ENCODE measurements around the gene DCTN1. TPM values are rescaled to one million over a fixed set of nuclear protein-coding genes. Genes with fewer than 3 reads are reported as not detected.
A peak's percentile ranks its signal among the peaks of the same experiment; 100 is the strongest.
"Not testable (repeated sequence)": the region's sequence is repeated elsewhere in the genome, so short reads cannot be mapped to it uniquely, and the experiment has no call there.

Gene DCTN1
- 100 to 1,000 TPM in 1 of 3 donors, 10 to 100 TPM in 2; 38.0 to 106 (median 50.9) TPM for polyA plus RNA-seq

GRCh38 chr2:74379851-74380789, at the start of gene DCTN1:
Gene DCTN1, minus strand, starts transcription at chr2:74380311. Its CDS starts 274 bp downstream, at chr2:74380037.
- H3K27ac Mint-ChIP-seq, result peak within 1 kb of the TSS in 5 of 6 donors; percentile 25 to 86 (median 63)
- peaks cover 4 to 20% (median 10%) of the 10 kb centered on the region in 3 donors for H3K36me3 Mint-ChIP-seq
- DNase-seq, result peak in 2 of 3 donors; percentile 12 to 16
- H3K4me3 Mint-ChIP-seq, result peak within 1 kb of the TSS; percentile 41 to 72 (median 66)
- peaks cover 57 to 70% of the 10 kb centered on the region in 2 donors for H3K4me1 Mint-ChIP-seq
- no peaks in the 10 kb centered on the region for H3K9me3 Mint-ChIP-seq
- peaks cover 0 to 6% (median 0%) of the 10 kb centered on the region in 3 donors for H3K27me3 Mint-ChIP-seq (ENCODE audit: low read depth in 3 of 3)

- H3K4me1 Mint-ChIP-seq, result no peaks in the 10 kb centered on the region
- H3K9me3 Mint-ChIP-seq, result no peaks in the 10 kb centered on the region
- peaks cover 0 to 3% (median 0%) of the 10 kb centered on the region in 3 donors for H3K27me3 Mint-ChIP-seq (ENCODE audit: low read depth in 3 of 3)
- H3K36me3 Mint-ChIP-seq, result peaks cover 0 to 21% (median 8%) of the 10 kb centered on the region in 3 donors
- H3K27ac Mint-ChIP-seq, result no peak overlapping the region
- no peak overlapping the region for H3K4me3 Mint-ChIP-seq
- DNase-seq, result no peak
Measured at GRCh38 chr2:74428675-74429074, 48.6 kb upstream of the DCTN1 start.

GRCh38 chr2:74427551-74427950, 47.4 kb upstream of the DCTN1 start:
- H3K4me1 Mint-ChIP-seq, result peaks cover 5 to 7% of the 10 kb centered on the region in 2 donors
- no peak for DNase-seq
- peak overlapping the region in 3 of 6 donors; percentile 14 to 68 (median 57) for H3K27ac Mint-ChIP-seq
- H3K36me3 Mint-ChIP-seq, result peaks cover 0 to 21% (median 8%) of the 10 kb centered on the region in 3 donors
- H3K9me3 Mint-ChIP-seq, result no peaks in the 10 kb centered on the region
- H3K4me3 Mint-ChIP-seq, result no peak overlapping the region
- peaks cover 0 to 3% (median 0%) of the 10 kb centered on the region in 3 donors for H3K27me3 Mint-ChIP-seq (ENCODE audit: low read depth in 3 of 3)

- Mint-ChIP-seq H3K4me1 (peaks cover 13 to 19% of the 10 kb centered on the region in 2 donors), H3K9me3 (no peaks in the 10 kb centered on the region), H3K27ac (no peak overlapping the region), H3K27me3 (ENCODE audit: low read depth in 3 of 3) (peaks cover 6 to 10% (median 10%) of the 10 kb centered on the region in 3 donors), H3K36me3 (peaks cover 0 to 21% (median 8%) of the 10 kb centered on the region in 3 donors), H3K4me3 (no peak overlapping the region)
- no peak for DNase-seq
Measured at GRCh38 chr2:74426181-74426758, 46.2 kb upstream of the DCTN1 start.

GRCh38 chr2:74425523-74425922, 45.4 kb upstream of the DCTN1 start:
- Mint-ChIP-seq H3K27me3 (ENCODE audit: low read depth in 3 of 3) (peaks cover 6 to 14% (median 13%) of the 10 kb centered on the region in 3 donors), H3K36me3 (peaks cover 0 to 21% (median 8%) of the 10 kb centered on the region in 3 donors), H3K4me1 (peaks cover 17 to 24% of the 10 kb centered on the region in 2 donors), H3K4me3 (no peak overlapping the region), H3K27ac (peak overlapping the region in 3 of 6 donors; percentile 14 to 48 (median 40)), H3K9me3 (no peaks in the 10 kb centered on the region)
- DNase-seq, result no peak

GRCh38 chr2:74424995-74425406, 44.9 kb upstream of the DCTN1 start:
- no peak for DNase-seq
- Mint-ChIP-seq H3K4me3 (no peak overlapping the region), H3K27ac (peak overlapping the region in 2 of 6 donors; percentile 38 to 45), H3K27me3 (ENCODE audit: low read depth in 3 of 3) (peaks cover 6 to 14% (median 13%) of the 10 kb centered on the region in 3 donors), H3K9me3 (no peaks in the 10 kb centered on the region), H3K36me3 (peaks cover 0 to 21% (median 8%) of the 10 kb centered on the region in 3 donors), H3K4me1 (peaks cover 22 to 24% of the 10 kb centered on the region in 2 donors)

GRCh38 chr2:74424139-74424992, 44.3 kb upstream of the DCTN1 start:
- Mint-ChIP-seq H3K4me1 (peaks cover 22 to 24% of the 10 kb centered on the region in 2 donors), H3K9me3 (no peaks in the 10 kb centered on the region), H3K27ac (peak overlapping the region in 5 of 6 donors; percentile 45 to 73 (median 57)), H3K36me3 (peaks cover 0 to 17% (median 6%) of the 10 kb centered on the region in 3 donors), H3K27me3 (ENCODE audit: low read depth in 3 of 3) (peaks cover 6 to 14% (median 13%) of the 10 kb centered on the region in 3 donors), H3K4me3 (peak overlapping the region in 1 of 5 donors; percentile 45)
- DNase-seq, result no peak

- no peak for DNase-seq
- Mint-ChIP-seq H3K27me3 (ENCODE audit: low read depth in 3 of 3) (peaks cover 6 to 14% (median 13%) of the 10 kb centered on the region in 3 donors), H3K36me3 (peaks cover 0 to 12% (median 5%) of the 10 kb centered on the region in 3 donors), H3K9me3 (no peaks in the 10 kb centered on the region), H3K27ac (peak overlapping the region; percentile 85 to 99 (median 96)), H3K4me1 (peaks cover 22 to 24% of the 10 kb centered on the region in 2 donors), H3K4me3 (peak overlapping the region; percentile 94 to 100 (median 99))
Measured at GRCh38 chr2:74423231-74424095, 43.4 kb upstream of the DCTN1 start.

- DNase-seq, result peak; percentile 97
- peaks cover 0 to 4% (median 0%) of the 10 kb centered on the region in 3 donors for H3K36me3 Mint-ChIP-seq
- peaks cover 6 to 14% (median 13%) of the 10 kb centered on the region in 3 donors for H3K27me3 Mint-ChIP-seq (ENCODE audit: low read depth in 3 of 3)
- H3K4me1 Mint-ChIP-seq, result peaks cover 22 to 24% of the 10 kb centered on the region in 2 donors
- no peaks in the 10 kb centered on the region for H3K9me3 Mint-ChIP-seq
- peak within 1 kb of the TSS; percentile 94 to 100 (median 99) for H3K4me3 Mint-ChIP-seq
- peak within 1 kb of the TSS; percentile 95 to 99 (median 98) for H3K27ac Mint-ChIP-seq
Measured at GRCh38 chr2:74421221-74421870, 41.2 kb upstream of the DCTN1 start, which contains the start of the genes C2orf81 and WDR54. Gene C2orf81, minus strand, starts transcription at chr2:74421619. Its CDS starts 59 bp downstream, at chr2:74421560. Gene WDR54, plus strand, starts transcription at chr2:74421730. Its CDS starts 424 bp downstream, at chr2:74422154.

GRCh38 chr2:74420443-74421103, 40.5 kb upstream of the DCTN1 start:
- Mint-ChIP-seq H3K4me1 (peaks cover 23 to 24% of the 10 kb centered on the region in 2 donors), H3K4me3 (peak overlapping the region; percentile 94 to 100 (median 99))
- DNase-seq, result not testable (repeated sequence)

GRCh38 chr2:74420006-74420405, 39.9 kb upstream of the DCTN1 start:
- Mint-ChIP-seq H3K4me1 (peaks cover 24 to 27% of the 10 kb centered on the region in 2 donors), H3K27ac (peak overlapping the region in 5 of 6 donors; percentile 35 to 90 (median 84)), H3K9me3 (no peaks in the 10 kb centered on the region), H3K4me3 (peak overlapping the region; percentile 34 to 70 (median 46)), H3K36me3 (no peaks in the 10 kb centered on the region), H3K27me3 (ENCODE audit: low read depth in 3 of 3) (peaks cover 6 to 14% (median 13%) of the 10 kb centered on the region in 3 donors)
- DNase-seq, result no peak

More at GRCh38 chr2:74420443-74421103, 40.5 kb upstream of the DCTN1 start:
- Mint-ChIP-seq H3K27me3 (ENCODE audit: low read depth in 3 of 3) (peaks cover 6 to 14% (median 13%) of the 10 kb centered on the region in 3 donors), H3K27ac (peak overlapping the region; percentile 93 to 99 (median 98))
- H3K36me3 Mint-ChIP-seq, H3K9me3 Mint-ChIP-seq: not testable (repeated sequence)
